ENCODE results near the gene USP4.
"Not testable (repeated sequence)": the region's sequence is repeated elsewhere in the genome, so short reads cannot be mapped to it uniquely, and the experiment has no call there.

- not testable (repeated sequence) for TF ChIP-seq CTCF, POLR2A (IDR thresholded peaks at IDR 0.05)
Measured at GRCh38 chr3:49348361-49348760, 8.5 kb upstream of the USP4 start.
